ENCODE data around the gene TLE7.

DNA sequence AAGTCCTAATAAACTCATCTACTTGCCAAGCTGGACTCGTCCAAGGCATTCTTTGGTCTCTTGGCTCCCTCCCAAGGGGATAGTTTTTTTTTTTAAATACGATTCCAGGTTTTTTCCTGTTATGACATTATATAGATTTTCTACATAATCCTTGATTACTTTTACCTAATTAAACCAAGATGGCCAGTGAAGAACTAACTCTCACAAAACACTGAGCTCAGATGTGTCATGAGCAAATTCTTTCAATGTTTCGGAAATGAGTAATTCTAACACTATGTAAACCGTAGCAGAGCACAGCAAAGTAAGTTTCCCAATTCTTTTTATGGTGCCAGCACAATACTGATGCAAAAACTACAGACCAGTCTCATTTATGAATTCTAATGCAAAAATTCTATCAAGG is 18.4 kb upstream of the TLE7 start:
- TF ChIP-seq EP300 (IDR thresholded peaks at IDR 0.05) (no peak), POLR2A (IDR thresholded peaks at IDR 0.05) (no peak), POLR2AphosphoS5 (IDR thresholded peaks at IDR 0.05) (no peak)
- TF ChIP-seq, protein P1, sequence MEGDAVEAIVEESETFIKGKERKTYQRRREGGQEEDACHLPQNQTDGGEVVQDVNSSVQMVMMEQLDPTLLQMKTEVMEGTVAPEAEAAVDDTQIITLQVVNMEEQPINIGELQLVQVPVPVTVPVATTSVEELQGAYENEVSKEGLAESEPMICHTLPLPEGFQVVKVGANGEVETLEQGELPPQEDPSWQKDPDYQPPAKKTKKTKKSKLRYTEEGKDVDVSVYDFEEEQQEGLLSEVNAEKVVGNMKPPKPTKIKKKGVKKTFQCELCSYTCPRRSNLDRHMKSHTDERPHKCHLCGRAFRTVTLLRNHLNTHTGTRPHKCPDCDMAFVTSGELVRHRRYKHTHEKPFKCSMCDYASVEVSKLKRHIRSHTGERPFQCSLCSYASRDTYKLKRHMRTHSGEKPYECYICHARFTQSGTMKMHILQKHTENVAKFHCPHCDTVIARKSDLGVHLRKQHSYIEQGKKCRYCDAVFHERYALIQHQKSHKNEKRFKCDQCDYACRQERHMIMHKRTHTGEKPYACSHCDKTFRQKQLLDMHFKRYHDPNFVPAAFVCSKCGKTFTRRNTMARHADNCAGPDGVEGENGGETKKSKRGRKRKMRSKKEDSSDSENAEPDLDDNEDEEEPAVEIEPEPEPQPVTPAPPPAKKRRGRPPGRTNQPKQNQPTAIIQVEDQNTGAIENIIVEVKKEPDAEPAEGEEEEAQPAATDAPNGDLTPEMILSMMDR (IDR thresholded peaks at IDR 0.05) = no peak
